Colonic mucosa (tissue), 4 donors: ENCODE measurements around the gene GULP1. TPM values are rescaled to one million over a fixed set of nuclear protein-coding genes. Genes with fewer than 3 reads are reported as not detected.
"Not testable (repeated sequence)": the region's sequence is repeated elsewhere in the genome, so short reads cannot be mapped to it uniquely, and the experiment has no call there.

Experiments used
- DNase-seq: peaks from one replicate; pipeline ENCODE4 v3.0.0-alpha.2; 2020
- H3K27ac ChIP-seq: fragments of 200-600 bp; one replicate; pipeline ENCODE4 v1.8.0; 2021
- H3K27me3 ChIP-seq: fragments of 200-600 bp; one replicate; pipeline ENCODE4 v1.8.0; 2021
- H3K36me3 ChIP-seq: fragments of 200-600 bp; one replicate; pipeline ENCODE4 v1.8.0; 2021
- H3K4me1 ChIP-seq: fragments of 200-600 bp; one replicate; pipeline ENCODE4 v1.8.0; 2021; ENCODE audit warnings: mild to moderate bottlenecking
- H3K4me3 ChIP-seq: fragments of 200-600 bp; one replicate; pipeline ENCODE4 v1.8.0; 2021
- H3K9ac ChIP-seq, 2 donors: one replicate each; pipeline ENCODE4 v1.7.0; 2013; ENCODE audit warnings: control low read depth in 2 of 2, low read depth in 2 of 2, low read length in 2 of 2
- H3K9me3 ChIP-seq: fragments of 200-600 bp; one replicate; pipeline ENCODE4 v1.8.0; 2021
- intact Hi-C: fragments of 100-400 bp; cut with DNase I; formaldehyde crosslinking; loops from one replicate; pipeline ENCODE4 v1.14.1; 2022
- total RNA-seq, 2 donors: library from RNA; stranded (reverse); fragmentation: NEBNext Ultra II Directional in 1 of 2; extraction: Animal tissue kit (Norgen Biotek cat#: 25700) in 1 of 2; gene quantifications; one replicate each; pipeline ENCODE4 v1.2.1, GENCODE V29; 2021
- TF ChIP-seq, protein P1 (sequence below): fragments of 200-600 bp; IDR thresholded peaks from one replicate; pipeline ENCODE4 v1.8.0; 2022; ENCODE audit warnings: antibody characterized with exemption, mild to moderate bottlenecking
- donor health status: healthy.
- donor health status: DM: no; HTN: no; CAD: no.
- donor health status: DM: no; HTN: no; CAD: no.

GULP1 gene
- total RNA-seq, 2 donors from 2014 or later: 10.4 to 11.8 TPM

DNA sequence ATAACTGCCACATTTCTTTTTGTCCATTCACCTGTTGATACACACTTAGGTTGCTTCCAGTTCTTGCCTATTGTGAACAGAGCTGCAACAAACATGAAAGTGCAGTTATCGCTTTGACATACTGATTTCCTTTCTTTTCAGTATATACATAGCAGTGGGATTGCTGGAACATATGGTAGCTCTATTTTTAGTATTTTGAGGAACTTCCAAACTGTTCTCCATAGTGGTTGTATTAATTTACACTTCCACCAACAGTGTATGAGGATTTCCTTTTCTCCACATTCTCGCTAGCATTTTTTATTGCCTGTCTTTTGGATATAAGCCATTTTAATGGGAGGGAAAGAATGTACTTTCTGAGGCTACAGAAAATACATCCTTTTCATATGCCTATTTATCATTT, 167.4 kb downstream of the GULP1 start:
- Histone ChIP-seq H3K27ac (no peak overlapping the region), H3K4me3 (no peak overlapping the region), H3K27me3 (no peaks in the 10 kb centered on the region), H3K4me1 (no peaks in the 10 kb centered on the region), H3K9ac (no peak overlapping the region), H3K9me3 (no peaks in the 10 kb centered on the region), H3K36me3 (no peaks in the 10 kb centered on the region)
- TF ChIP-seq, protein P1, sequence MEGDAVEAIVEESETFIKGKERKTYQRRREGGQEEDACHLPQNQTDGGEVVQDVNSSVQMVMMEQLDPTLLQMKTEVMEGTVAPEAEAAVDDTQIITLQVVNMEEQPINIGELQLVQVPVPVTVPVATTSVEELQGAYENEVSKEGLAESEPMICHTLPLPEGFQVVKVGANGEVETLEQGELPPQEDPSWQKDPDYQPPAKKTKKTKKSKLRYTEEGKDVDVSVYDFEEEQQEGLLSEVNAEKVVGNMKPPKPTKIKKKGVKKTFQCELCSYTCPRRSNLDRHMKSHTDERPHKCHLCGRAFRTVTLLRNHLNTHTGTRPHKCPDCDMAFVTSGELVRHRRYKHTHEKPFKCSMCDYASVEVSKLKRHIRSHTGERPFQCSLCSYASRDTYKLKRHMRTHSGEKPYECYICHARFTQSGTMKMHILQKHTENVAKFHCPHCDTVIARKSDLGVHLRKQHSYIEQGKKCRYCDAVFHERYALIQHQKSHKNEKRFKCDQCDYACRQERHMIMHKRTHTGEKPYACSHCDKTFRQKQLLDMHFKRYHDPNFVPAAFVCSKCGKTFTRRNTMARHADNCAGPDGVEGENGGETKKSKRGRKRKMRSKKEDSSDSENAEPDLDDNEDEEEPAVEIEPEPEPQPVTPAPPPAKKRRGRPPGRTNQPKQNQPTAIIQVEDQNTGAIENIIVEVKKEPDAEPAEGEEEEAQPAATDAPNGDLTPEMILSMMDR: no peak
- no peak for DNase-seq
- intact Hi-C loops: no loop called here

DNA sequence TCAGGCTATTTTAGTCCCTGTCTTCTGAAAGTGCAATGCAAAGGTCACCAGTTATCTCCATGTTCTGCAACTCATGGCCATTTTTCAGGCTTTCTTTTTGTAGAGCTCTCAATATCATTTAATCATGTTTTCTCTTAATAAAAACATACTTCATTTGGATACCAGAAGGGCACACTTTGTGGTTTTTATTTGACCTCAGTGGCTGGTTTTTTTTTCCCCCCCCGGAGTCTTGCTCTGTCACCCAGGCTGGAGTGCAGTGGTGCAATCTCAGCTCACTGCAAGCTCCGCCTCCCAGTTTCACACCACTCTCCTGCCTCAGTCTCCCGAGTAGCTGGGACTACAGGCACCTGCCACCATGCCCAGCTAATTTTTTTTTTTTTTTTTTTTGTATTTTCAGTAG, 174.4 kb downstream of the GULP1 start:
- H3K36me3 ChIP-seq, H3K27ac ChIP-seq, H3K9ac ChIP-seq, H3K9me3 ChIP-seq, intact Hi-C loops, H3K27me3 ChIP-seq, DNase-seq, H3K4me3 ChIP-seq, H3K4me1 ChIP-seq: not testable (repeated sequence)

DNA sequence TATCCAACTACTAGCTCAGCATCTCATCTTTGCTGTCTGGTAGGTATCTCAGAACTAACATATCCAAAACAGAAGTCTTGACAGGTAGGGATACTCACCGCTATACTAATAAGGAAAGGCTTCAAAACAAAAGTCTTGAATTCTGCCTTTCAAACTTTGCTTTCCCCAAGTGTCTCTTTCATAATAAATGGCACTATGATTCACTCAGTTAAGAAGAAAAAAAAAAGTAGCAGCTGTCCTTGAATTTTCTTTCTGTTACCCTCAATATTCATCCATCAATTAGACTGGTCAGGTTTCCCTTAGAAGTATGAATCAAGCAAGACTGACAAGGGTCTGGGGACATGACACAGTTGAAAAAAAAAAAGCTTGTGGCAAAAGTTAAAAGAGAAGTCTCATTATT, 175.1 kb downstream of the GULP1 start:
- Histone ChIP-seq H3K27me3 (no peaks in the 10 kb centered on the region), H3K27ac (no peak overlapping the region), H3K36me3 (no peaks in the 10 kb centered on the region), H3K4me1 (no peaks in the 10 kb centered on the region), H3K9me3 (no peaks in the 10 kb centered on the region), H3K4me3 (no peak overlapping the region), H3K9ac (no peak overlapping the region)
- DNase-seq: no peak
- intact Hi-C loops: no loop called here
- TF ChIP-seq, protein P1: no peak

DNA sequence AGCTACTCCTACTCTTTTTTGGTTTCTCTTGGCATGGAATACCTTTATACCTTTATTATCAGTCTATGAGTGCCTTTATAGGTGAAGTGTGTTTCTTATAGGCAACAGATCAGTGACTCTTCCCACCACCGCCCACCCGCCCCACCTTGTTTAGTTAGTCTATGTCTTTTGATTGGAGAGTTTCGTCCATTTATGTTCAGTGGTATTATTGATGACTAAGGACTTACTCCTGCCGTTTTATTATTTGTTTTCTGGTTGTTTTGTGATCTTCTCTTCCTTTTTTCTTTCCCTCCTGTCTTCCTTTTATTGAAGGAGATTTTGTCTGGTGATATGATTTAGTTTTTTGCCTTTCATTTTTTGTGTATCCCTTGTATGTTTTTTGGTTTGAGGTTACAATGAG, 179.5 kb downstream of the GULP1 start:
- TF ChIP-seq, protein P1: no peak
- H3K27me3 ChIP-seq: no peaks in the 10 kb centered on the region
- no peaks in the 10 kb centered on the region for H3K4me1 ChIP-seq
- H3K9me3 ChIP-seq: no peaks in the 10 kb centered on the region
- no peak overlapping the region for H3K9ac ChIP-seq
- no peaks in the 10 kb centered on the region for H3K36me3 ChIP-seq
- H3K27ac ChIP-seq: no peak overlapping the region
- no peak overlapping the region for H3K4me3 ChIP-seq
- no peak for DNase-seq
- intact Hi-C loops: no loop called here

DNA sequence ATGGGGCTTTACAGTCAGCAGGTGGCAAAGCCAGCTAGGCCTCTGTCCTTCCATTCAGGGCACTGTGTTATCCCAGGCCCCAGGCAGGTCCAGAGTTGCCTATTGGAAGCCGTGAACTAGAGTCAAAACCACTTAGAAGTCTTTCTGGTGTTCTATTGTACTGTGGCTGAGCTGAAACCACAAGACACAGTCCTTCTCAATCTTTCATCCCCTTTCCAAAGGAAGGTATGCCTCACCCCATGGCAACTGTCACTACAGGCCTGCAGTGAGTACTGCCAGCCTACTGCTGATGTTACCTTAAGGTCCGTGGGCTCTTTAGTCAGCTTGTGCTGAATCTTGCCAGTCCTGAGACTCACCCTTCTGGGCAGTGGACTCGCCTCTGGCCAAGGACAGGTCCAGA, 181.6 kb downstream of the GULP1 start:
- no peak for DNase-seq
- Histone ChIP-seq H3K4me3 (no peak overlapping the region), H3K27me3 (no peaks in the 10 kb centered on the region), H3K4me1 (no peaks in the 10 kb centered on the region), H3K27ac (no peak overlapping the region), H3K9me3 (no peaks in the 10 kb centered on the region), H3K36me3 (no peaks in the 10 kb centered on the region), H3K9ac (no peak overlapping the region)
- TF ChIP-seq, protein P1: no peak
- intact Hi-C loops: no loop called here

DNA sequence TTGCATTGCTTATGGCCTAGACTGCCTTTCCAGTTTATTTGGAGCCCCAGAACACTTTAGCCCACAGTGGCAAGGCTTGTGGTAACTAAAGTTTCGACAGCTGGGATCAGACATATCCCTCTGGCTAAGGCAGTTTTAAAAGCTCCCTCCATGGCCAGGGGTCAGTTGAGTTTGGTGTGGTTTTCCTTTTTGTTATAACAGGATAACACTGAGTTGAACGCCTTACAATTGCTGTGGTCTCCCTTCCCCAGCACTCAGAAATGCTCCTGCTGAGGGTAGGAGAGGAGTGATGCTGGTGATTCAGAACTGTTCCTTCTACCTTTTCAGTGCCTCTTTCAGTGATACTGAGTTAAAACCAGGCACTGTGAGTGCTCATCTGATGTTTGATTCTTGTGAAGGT, 182.6 kb downstream of the GULP1 start:
- intact Hi-C loops: no loop called here
- Histone ChIP-seq H3K27ac (no peak overlapping the region), H3K36me3 (no peaks in the 10 kb centered on the region), H3K9me3 (no peaks in the 10 kb centered on the region), H3K4me3 (no peak overlapping the region), H3K4me1 (no peaks in the 10 kb centered on the region), H3K27me3 (no peaks in the 10 kb centered on the region), H3K9ac (no peak overlapping the region)
- TF ChIP-seq, protein P1: no peak
- no peak for DNase-seq
